K562 (cell line): ENCODE results near the gene ASIC1. TPM values are rescaled to one million over a fixed set of nuclear protein-coding genes. Genes with fewer than 3 reads are reported as not detected.

Experiments
- ATAC-seq: fragments of 200-7000 bp; cut with Tn5 transposase; 3 replicates; pipeline ENCODE4 v1.9.1; 2020; ENCODE audit warnings: moderate library complexity
- BruUV-seq: library from RNA; stranded (reverse); fragments of 400-500 nt; replicated peaks from 2 replicates; lab custom pipeline; 2021; lab: Mats Ljungman, UMichigan
- CTCF ChIA-PET: fragments of 300-600 bp; formaldehyde crosslinking; extraction: SDS; loops from one replicate; lab custom pipeline; 2021; ENCODE audit warnings: low intra/inter-chr PET ratio; lab: Yijun Ruan, JAX
- POLR2A ChIA-PET: fragments of 300-600, 350-650 bp; sonication (Branson Sonifier 250); formaldehyde crosslinking; extraction: SDS; loops from one replicate; lab custom pipeline; 2021; ENCODE audit warnings: antibody characterized with exemption, inconsistent platforms; lab: Yijun Ruan, JAX
- DNase-seq, 4 experiments: peaks; one replicate each; pipeline versions ENCODE4 v3.0.0 to v3.0.0-alpha.2; 2011 to 2018; ENCODE audit warnings: low spot score in 3 of 4, mixed read lengths in 3 of 4; ENCODE audit errors: extremely low read depth in 1 of 4
- FAIRE-seq: peaks from 2 replicates; lab custom pipeline; 2011; peaks lifted over from hg19 to GRCh38; lab: Jason Lieb, UNC
- H2AFZ ChIP-seq: 2 replicates; pipeline ENCODE4 v1.6.0; 2011; ENCODE audit warnings: low read depth, low read length, control low read depth, inconsistent platforms
- H3K27ac ChIP-seq: fragments of 200-600 bp; 3 replicates; pipeline ENCODE4 v1.8.0; 2011; ENCODE audit warnings: low read depth, mild to moderate bottlenecking, control low read depth, inconsistent platforms, low read length, moderate library complexity, mixed read lengths; ENCODE audit errors: extremely low read depth
- H3K27me3 ChIP-seq, 2 experiments: fragments of 300-600 bp in 1 of 2; 2 replicates in 1 of 2; 3 replicates in 1 of 2; pipeline versions ENCODE4 v1.6.0 to v1.8.0; 2011; ENCODE audit warnings: inconsistent platforms in 2 of 2, low read length in 2 of 2, mild to moderate bottlenecking in 1 of 2, mixed read lengths in 1 of 2, moderate library complexity in 1 of 2; ENCODE audit not compliant: control insufficient read depth in 2 of 2, insufficient read depth in 2 of 2
- H3K36me3 ChIP-seq: fragments of 300-600 bp; 3 replicates; pipeline ENCODE4 v1.8.0; 2011; ENCODE audit warnings: mild to moderate bottlenecking, low read length, inconsistent platforms; ENCODE audit not compliant: control insufficient read depth, insufficient read depth
- H3K4me1 ChIP-seq, 2 experiments: fragments of 200-600 bp in 1 of 2; replicated peaks in 1 of 2; 2 replicates in 1 of 2; 3 replicates in 1 of 2; pipeline versions ENCODE4 v1.5.1 to v1.8.0; 2011; ENCODE audit warnings: inconsistent platforms in 2 of 2, low read length in 2 of 2, mild to moderate bottlenecking in 1 of 2, mixed read lengths in 1 of 2, moderate library complexity in 1 of 2; ENCODE audit not compliant: control insufficient read depth in 2 of 2, insufficient read depth in 2 of 2
- H3K4me2 ChIP-seq: 2 replicates; pipeline ENCODE4 v1.6.1; 2011; ENCODE audit warnings: low read length, control low read depth, inconsistent platforms, mixed read lengths; ENCODE audit not compliant: insufficient read depth
- H3K4me3 ChIP-seq: fragments of 200-600 bp; sonication (generic), shearing (Covaris generic); 2 replicates; pipeline ENCODE4 v1.5.1; 2016; ENCODE audit warnings: control low read depth, inconsistent platforms
- H3K79me2 ChIP-seq: fragments of 200-600 bp; 3 replicates; pipeline ENCODE4 v1.8.0; 2011; ENCODE audit warnings: low read length, inconsistent platforms; ENCODE audit not compliant: control insufficient read depth, insufficient read depth
- H3K9ac ChIP-seq, 2 experiments: 2 replicates each; pipeline versions ENCODE4 v1.6.0 to v1.6.1; 2011; ENCODE audit warnings: low read depth in 2 of 2, low read length in 2 of 2, control low read depth in 1 of 2, inconsistent platforms in 1 of 2, mild to moderate bottlenecking in 1 of 2, mixed read lengths in 1 of 2; ENCODE audit not compliant: insufficient read depth in 1 of 2
- H3K9me1 ChIP-seq: one replicate; pipeline ENCODE4 v1.6.0; 2011; ENCODE audit warnings: inconsistent platforms, mild to moderate bottlenecking, low read length, moderate library complexity; ENCODE audit not compliant: control insufficient read depth, insufficient read depth
- H3K9me3 ChIP-seq: replicated peaks from 2 replicates; pipeline ENCODE4 v1.5.1; 2011; ENCODE audit warnings: low read depth, low read length, inconsistent platforms; ENCODE audit not compliant: control insufficient read depth, insufficient read depth
- H4K20me1 ChIP-seq: replicated peaks from 2 replicates; pipeline ENCODE4 v1.6.1; 2011; ENCODE audit warnings: low read length, inconsistent platforms, mixed read lengths; ENCODE audit not compliant: control insufficient read depth, insufficient read depth
- ZNF133 ChIP-seq: fragments of 250-450 bp; sonication (Bioruptor Pico); IDR thresholded peaks from 2 replicates; pipeline ENCODE4 v1.4.0; 2020; ENCODE audit warnings: mild to moderate bottlenecking
- WGBS: fragments of 100-300 bp; shearing (Covaris generic); methylation state at CpG from one replicate; pipeline ENCODE4 v1.1.6; 2016; ENCODE audit warnings: low coverage, mixed read lengths; ENCODE audit not compliant: insufficient coverage; ENCODE audit errors: missing lambda C conversion rate; 5-methylcytosine and 5-hydroxymethylcytosine counted together
- in situ Hi-C: fragments of 300-500 bp; cut with MboI; formaldehyde crosslinking; loops from 4 replicates; pipeline ENCODE4 v1.15.0; 2018; ENCODE audit warnings: inconsistent platforms, mixed read lengths
- intact Hi-C: fragments of 100-400 bp; cut with micrococcal nuclease; formaldehyde crosslinking; loops from 2 replicates; pipeline ENCODE4 v1.14.2; 2022
- polyA plus RNA-seq, 8 experiments: library from polyadenylated mRNA; depleted of rRNA in 4 of 8; stranded (reverse) in 5 of 8; unstranded in 3 of 8; fragments of >200 nt; fragmentation: Nextera tagmentation in 2 of 8; fragmentation: Illumina TruSeq in 1 of 8; extraction: Ambion mirVana in 2 of 8; extraction: Trizol in 1 of 8; gene quantifications; 2 replicates each; pipeline versions ENCODE4 v1.2.1 to v1.2.3, GENCODE V29; 2011 to 2014; ENCODE audit warnings: inconsistent platforms in 1 of 8, missing spikeins in 1 of 8
- total RNA-seq, 7 experiments: library from RNA; depleted of rRNA in 6 of 7; stranded (reverse); fragments of >200 nt in 6 of 7; fragmentation: Illumina TruSeq in 2 of 7; extraction: Trizol in 2 of 7; gene quantifications; 2 replicates each; pipeline versions ENCODE4 v1.2.1 to v1.2.3, GENCODE V29; 2011 to 2021; ENCODE audit warnings: low replicate concordance in 1 of 7
- TF ChIP-seq, protein P1 (sequence below): fragments of 250-450 bp; sonication (Bioruptor Pico); IDR thresholded peaks from 2 replicates; pipeline ENCODE4 v1.4.0; 2020; ENCODE audit warnings: mild to moderate bottlenecking, moderate library complexity
- TF ChIP-seq, protein P2 (sequence below): fragments of 200-600 bp; sonication (generic); IDR thresholded peaks from one replicate; pipeline ENCODE4 v1.6.1; 2012; ENCODE audit warnings: mild to moderate bottlenecking, low read depth, low read length, inconsistent platforms
- TF ChIP-seq, protein P3 (sequence below): sonication (generic); formaldehyde crosslinking; IDR thresholded peaks from 2 replicates; pipeline ENCODE4 v1.8.1; 2023; ENCODE audit warnings: mild to moderate bottlenecking, missing genetic modification reagents

ASIC1 gene
- total and polyA plus RNA-seq, 9 of the 15 experiments (the other 6 are each of a cell fraction or from before 2014, with no cell fraction given), result 0.01 to 1.7 (median 0.45) TPM

DNA sequence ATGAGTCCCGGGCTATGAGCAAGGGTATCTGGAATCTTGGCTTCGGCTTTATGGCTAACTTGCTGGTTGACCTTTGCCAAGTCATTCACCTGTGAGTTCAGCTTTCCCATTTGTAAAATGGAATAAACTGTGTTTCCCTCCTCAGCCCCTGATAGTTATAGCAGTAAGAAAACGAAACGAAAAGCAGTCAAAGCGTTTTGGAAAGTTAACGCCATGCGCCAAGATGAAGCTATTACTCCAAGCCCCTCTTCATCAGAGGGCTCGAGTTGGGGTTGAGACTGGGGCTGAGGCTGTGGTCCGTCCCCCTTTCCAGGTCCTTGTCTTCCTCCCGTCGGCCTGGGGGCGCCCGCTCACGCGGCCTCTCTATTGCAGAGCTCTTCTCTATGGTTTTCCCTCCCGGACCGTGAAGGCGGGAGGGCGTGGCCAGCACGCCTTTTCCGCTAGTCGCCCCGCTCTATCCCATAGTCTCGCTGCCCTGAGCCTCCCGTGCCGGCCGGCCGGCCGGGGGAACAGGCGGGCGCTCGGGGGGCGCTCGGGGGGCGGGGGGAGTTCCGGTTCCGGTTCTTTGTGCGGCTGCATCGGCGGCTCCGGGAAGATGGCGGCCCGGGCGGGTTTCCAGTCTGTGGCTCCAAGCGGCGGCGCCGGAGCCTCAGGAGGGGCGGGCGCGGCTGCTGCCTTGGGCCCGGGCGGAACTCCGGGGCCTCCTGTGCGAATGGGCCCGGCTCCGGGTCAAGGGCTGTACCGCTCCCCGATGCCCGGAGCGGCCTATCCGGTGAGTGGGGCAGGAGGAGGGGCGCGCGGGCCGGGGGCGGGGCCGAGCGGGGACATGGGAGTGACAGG, 27.6 kb downstream of the ASIC1 start, which contains the start of gene SMARCD1:
Gene SMARCD1 (plus strand): TSS at position 568 of the 840 bp plus-strand sequence. CDS start 28 bp downstream, at position 596.
- under 1% methylated on average over 43 of the region's 69 CpGs for WGBS
- peak; percentile 96 for FAIRE-seq
- TF ChIP-seq, protein P1, sequence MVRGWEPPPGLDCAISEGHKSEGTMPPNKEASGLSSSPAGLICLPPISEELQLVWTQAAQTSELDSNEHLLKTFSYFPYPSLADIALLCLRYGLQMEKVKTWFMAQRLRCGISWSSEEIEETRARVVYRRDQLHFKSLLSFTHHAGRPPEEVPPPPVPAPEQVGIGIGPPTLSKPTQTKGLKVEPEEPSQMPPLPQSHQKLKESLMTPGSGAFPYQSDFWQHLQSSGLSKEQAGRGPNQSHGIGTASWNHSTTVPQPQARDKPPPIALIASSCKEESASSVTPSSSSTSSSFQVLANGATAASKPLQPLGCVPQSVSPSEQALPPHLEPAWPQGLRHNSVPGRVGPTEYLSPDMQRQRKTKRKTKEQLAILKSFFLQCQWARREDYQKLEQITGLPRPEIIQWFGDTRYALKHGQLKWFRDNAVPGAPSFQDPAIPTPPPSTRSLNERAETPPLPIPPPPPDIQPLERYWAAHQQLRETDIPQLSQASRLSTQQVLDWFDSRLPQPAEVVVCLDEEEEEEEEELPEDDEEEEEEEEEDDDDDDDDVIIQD (CRISPR knock-in tag), result no peak
- TF ChIP-seq, protein P2, sequence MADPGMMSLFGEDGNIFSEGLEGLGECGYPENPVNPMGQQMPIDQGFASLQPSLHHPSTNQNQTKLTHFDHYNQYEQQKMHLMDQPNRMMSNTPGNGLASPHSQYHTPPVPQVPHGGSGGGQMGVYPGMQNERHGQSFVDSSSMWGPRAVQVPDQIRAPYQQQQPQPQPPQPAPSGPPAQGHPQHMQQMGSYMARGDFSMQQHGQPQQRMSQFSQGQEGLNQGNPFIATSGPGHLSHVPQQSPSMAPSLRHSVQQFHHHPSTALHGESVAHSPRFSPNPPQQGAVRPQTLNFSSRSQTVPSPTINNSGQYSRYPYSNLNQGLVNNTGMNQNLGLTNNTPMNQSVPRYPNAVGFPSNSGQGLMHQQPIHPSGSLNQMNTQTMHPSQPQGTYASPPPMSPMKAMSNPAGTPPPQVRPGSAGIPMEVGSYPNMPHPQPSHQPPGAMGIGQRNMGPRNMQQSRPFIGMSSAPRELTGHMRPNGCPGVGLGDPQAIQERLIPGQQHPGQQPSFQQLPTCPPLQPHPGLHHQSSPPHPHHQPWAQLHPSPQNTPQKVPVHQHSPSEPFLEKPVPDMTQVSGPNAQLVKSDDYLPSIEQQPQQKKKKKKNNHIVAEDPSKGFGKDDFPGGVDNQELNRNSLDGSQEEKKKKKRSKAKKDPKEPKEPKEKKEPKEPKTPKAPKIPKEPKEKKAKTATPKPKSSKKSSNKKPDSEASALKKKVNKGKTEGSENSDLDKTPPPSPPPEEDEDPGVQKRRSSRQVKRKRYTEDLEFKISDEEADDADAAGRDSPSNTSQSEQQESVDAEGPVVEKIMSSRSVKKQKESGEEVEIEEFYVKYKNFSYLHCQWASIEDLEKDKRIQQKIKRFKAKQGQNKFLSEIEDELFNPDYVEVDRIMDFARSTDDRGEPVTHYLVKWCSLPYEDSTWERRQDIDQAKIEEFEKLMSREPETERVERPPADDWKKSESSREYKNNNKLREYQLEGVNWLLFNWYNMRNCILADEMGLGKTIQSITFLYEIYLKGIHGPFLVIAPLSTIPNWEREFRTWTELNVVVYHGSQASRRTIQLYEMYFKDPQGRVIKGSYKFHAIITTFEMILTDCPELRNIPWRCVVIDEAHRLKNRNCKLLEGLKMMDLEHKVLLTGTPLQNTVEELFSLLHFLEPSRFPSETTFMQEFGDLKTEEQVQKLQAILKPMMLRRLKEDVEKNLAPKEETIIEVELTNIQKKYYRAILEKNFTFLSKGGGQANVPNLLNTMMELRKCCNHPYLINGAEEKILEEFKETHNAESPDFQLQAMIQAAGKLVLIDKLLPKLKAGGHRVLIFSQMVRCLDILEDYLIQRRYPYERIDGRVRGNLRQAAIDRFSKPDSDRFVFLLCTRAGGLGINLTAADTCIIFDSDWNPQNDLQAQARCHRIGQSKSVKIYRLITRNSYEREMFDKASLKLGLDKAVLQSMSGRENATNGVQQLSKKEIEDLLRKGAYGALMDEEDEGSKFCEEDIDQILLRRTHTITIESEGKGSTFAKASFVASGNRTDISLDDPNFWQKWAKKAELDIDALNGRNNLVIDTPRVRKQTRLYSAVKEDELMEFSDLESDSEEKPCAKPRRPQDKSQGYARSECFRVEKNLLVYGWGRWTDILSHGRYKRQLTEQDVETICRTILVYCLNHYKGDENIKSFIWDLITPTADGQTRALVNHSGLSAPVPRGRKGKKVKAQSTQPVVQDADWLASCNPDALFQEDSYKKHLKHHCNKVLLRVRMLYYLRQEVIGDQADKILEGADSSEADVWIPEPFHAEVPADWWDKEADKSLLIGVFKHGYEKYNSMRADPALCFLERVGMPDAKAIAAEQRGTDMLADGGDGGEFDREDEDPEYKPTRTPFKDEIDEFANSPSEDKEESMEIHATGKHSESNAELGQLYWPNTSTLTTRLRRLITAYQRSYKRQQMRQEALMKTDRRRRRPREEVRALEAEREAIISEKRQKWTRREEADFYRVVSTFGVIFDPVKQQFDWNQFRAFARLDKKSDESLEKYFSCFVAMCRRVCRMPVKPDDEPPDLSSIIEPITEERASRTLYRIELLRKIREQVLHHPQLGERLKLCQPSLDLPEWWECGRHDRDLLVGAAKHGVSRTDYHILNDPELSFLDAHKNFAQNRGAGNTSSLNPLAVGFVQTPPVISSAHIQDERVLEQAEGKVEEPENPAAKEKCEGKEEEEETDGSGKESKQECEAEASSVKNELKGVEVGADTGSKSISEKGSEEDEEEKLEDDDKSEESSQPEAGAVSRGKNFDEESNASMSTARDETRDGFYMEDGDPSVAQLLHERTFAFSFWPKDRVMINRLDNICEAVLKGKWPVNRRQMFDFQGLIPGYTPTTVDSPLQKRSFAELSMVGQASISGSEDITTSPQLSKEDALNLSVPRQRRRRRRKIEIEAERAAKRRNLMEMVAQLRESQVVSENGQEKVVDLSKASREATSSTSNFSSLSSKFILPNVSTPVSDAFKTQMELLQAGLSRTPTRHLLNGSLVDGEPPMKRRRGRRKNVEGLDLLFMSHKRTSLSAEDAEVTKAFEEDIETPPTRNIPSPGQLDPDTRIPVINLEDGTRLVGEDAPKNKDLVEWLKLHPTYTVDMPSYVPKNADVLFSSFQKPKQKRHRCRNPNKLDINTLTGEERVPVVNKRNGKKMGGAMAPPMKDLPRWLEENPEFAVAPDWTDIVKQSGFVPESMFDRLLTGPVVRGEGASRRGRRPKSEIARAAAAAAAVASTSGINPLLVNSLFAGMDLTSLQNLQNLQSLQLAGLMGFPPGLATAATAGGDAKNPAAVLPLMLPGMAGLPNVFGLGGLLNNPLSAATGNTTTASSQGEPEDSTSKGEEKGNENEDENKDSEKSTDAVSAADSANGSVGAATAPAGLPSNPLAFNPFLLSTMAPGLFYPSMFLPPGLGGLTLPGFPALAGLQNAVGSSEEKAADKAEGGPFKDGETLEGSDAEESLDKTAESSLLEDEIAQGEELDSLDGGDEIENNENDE, result no peak
- TF ChIP-seq ZNF133, result no peak
- TF ChIP-seq, protein P3, sequence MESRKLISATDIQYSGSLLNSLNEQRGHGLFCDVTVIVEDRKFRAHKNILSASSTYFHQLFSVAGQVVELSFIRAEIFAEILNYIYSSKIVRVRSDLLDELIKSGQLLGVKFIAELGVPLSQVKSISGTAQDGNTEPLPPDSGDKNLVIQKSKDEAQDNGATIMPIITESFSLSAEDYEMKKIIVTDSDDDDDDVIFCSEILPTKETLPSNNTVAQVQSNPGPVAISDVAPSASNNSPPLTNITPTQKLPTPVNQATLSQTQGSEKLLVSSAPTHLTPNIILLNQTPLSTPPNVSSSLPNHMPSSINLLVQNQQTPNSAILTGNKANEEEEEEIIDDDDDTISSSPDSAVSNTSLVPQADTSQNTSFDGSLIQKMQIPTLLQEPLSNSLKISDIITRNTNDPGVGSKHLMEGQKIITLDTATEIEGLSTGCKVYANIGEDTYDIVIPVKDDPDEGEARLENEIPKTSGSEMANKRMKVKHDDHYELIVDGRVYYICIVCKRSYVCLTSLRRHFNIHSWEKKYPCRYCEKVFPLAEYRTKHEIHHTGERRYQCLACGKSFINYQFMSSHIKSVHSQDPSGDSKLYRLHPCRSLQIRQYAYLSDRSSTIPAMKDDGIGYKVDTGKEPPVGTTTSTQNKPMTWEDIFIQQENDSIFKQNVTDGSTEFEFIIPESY (CRISPR knock-in tag), result peak; percentile 33; the same call in 1 of the 2 replicates

More for the DNA sequence above, 27.6 kb downstream of the ASIC1 start, which contains the start of gene SMARCD1:
- Histone ChIP-seq H2AFZ (peak within 1 kb of the TSS; percentile 99), H3K27ac (peak within 1 kb of the TSS; percentile 84), H3K9ac (peak within 1 kb of the TSS; percentile 83 to 89), H3K27me3 (no peaks in the 10 kb centered on the region), H3K9me1 (no peaks in the 10 kb centered on the region), H3K9me3 (no peaks in the 10 kb centered on the region), H3K79me2 (peaks cover 10% of the 10 kb centered on the region), H3K4me1 (peaks cover 10 to 21% of the 10 kb centered on the region in 2 experiments; a peak in 4 of 5 replicates), H3K4me3 (peak within 1 kb of the TSS; percentile 82), H4K20me1 (peaks cover 5% of the 10 kb centered on the region), H3K4me2 (peak within 1 kb of the TSS; percentile 90), H3K36me3 (peaks cover 41% of the 10 kb centered on the region)
- CTCF ChIA-PET, result interaction anchor here (0.5 to 2.0 kb wide), 2 partner anchors 12 to 90 kb away, joined by 3 to 10 read pairs; no protein-coding TSS in a partner anchor
- TSS peak; percentile 96 for BruUV-seq
- DNase-seq, result peak; percentile 92 to 96 (median 93)
- in situ Hi-C loops (loop anchor here (5.0 kb wide), 1 partner anchor 92 kb away; no protein-coding TSS in a partner anchor), intact Hi-C loops (loop anchor here (1.0 to 5.0 kb wide), 2 partner anchors 26 to 677 kb away; partner anchors contain the start of gene ATF1)
- peak; percentile 96 for ATAC-seq
- POLR2A ChIA-PET, result interaction anchor here (0.6 to 2.5 kb wide), 23 partner anchors 8 to 1233 kb away, joined by 3 to 16 read pairs (median 4); partner anchors contain the start of genes CERS5, DDX23, GPD1 and TMBIM6
